GM21447 (cell line): ENCODE results near the gene PRKN.

Experiments used
- ATAC-seq: cut with Tn5 transposase; IDR thresholded peaks from one replicate; pipeline ENCODE4 v1.9.1; 2021; ENCODE audit not compliant: unreplicated experiment

The PRKN gene

DNA sequence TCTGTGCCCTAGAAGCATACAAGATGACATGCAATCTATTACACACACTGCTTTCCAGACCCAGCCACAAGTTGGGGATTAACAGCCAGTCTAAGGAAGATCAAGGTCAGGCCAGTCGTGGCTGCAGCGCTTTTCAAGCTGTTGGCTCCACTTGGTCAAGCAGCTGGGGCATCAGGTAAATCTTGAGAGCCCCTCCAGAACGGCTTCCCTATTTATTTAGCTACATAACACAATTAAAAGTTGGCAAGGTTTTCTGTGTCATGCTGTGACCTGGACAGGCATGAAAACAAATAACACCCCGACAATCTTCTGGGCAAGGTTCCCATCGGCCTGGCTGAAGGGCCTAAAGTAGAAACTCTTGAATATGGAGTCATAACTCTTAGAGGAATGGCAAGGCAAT lies 524.3 kb downstream of the PRKN start:
- no peak for ATAC-seq

- no peak for ATAC-seq
Observed at GRCh38 chr6:162200945-162201690, 526.4 kb downstream of the PRKN start.

GRCh38 chr6:162200041-162200440 lies 527.5 kb downstream of the PRKN start:
- no peak for ATAC-seq

DNA sequence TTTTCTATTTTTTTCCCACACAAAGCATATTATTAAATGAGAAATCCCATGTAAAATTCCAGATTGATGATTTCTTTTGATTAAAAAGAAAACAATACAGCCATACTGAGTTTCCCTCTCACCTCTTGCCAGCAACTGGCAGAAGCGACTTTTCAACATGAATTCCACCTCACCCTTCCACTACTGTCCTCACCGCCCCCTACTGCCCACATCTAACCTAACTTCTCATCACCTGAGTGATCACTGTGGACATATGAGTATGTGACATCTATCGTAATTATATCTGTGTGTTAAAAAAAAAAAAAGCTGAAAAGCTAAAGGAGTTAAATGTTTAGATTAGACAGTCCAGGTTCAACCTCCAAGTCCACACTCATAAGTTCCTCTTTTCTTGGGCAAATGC lies 528.6 kb downstream of the PRKN start:
- ATAC-seq = no peak

DNA sequence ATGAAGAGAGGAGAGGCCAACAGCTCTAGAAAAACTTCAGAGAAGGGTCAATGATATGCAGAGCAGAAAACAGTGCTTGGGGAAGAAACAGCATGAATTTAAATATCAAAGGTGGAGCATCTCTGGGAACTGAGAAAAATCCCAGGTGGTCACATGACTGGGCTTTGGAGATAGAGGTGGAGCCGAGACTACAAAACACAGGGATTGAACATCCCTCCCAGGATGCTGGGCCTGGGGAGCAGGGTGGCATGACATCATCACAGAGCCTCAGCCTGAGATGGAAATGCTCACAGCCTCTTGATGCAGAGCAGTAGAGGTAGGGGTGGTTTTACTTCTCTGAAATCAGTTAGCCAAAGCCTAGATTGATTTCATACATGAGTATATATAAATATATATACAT lies 529.5 kb downstream of the PRKN start:
- ATAC-seq = no peak

- ATAC-seq = no peak
Observed at GRCh38 chr6:162195441-162195840, 532.1 kb downstream of the PRKN start.

- no peak for ATAC-seq
Observed at GRCh38 chr6:162190981-162191380, 536.6 kb downstream of the PRKN start.

DNA sequence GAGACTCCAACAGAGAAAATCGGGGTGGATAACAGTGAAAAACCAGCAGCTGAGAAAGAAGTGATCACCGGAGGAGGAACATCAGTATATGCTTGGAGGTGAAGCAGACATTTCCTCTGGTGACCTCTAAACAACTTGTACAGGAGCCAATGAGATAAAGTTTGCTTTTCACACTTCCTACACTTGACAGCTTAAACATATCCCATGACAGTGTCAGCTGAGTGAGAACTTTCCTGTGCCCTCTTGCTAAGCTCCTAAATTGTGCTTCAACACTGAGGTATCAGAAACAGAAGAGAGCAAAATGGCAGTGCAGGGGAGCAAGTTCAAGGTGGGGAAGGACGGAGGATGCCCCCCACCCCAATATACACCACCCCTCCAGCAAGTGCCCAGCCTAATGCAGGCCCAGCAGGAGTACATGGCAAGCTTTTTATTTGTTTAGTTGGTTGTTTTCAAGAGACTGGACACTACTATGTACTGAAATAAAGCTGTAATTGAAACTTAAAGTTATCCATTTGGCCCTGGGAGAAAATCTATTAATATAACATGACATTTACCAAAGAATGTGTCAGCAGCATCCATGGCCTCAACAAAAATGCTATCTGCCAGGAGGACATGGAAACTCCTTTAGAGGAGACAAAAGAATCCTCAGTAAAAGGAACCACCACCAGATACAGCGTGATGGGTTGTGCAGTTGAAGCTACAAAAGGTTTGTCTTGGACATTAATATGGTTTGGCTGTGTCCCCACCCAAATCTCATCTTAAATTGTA lies 540.2 kb downstream of the PRKN start:
- no peak for ATAC-seq

DNA sequence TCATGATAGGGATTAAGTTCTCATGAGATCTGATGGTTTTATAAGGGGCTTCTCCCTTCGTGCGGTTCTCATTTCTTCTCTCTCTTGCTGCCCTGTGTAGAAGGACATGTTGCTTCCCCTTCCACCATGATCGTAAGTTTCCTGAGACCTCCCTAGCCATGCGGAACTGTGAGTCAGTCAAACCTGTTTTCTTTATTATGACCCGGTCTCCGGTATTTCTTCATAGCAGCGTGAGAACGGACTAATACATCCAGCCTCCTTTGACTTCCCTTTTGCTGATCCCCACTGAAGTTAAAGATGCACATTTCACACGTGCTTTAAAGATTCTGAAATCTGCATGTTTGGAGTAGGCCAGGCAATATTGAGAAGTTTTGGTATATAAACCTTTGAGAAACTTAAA lies 543.1 kb downstream of the PRKN start:
- ATAC-seq = no peak

DNA sequence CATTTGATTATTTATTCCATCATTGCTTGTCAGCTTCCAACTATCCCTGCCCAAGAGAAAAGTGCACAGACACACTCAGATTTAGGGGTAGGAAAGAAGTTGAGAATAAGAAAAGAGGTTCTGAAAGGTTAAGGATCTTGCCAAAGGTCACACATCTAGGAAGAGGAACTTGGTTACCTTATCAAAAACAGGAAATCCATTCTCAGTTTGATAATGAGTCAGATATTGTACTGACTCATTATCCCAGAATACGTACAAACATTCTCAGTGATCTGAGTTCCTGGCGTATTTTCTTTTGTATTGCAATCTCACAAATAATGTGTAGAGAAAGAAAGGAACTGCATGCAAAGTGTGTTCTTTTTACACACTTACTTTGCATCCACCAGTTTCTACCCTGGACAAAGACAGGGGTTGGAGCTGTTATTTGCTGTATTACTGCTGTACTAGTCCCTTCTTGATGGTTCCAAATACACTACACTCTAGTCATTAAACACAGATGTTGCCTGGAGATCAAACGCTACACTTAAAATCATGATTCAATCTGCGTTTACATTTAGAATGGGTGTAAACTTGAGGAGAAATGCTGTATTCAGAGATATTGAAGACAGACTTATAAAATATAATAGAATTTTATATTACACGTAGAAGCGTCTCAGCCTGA lies 545.7 kb downstream of the PRKN start:
- ATAC-seq = no peak

- no peak for ATAC-seq
Observed at GRCh38 chr6:162181111-162181510, 546.5 kb downstream of the PRKN start.

- no peak for ATAC-seq
Observed at GRCh38 chr6:162179196-162179951, 548.2 kb downstream of the PRKN start.

DNA sequence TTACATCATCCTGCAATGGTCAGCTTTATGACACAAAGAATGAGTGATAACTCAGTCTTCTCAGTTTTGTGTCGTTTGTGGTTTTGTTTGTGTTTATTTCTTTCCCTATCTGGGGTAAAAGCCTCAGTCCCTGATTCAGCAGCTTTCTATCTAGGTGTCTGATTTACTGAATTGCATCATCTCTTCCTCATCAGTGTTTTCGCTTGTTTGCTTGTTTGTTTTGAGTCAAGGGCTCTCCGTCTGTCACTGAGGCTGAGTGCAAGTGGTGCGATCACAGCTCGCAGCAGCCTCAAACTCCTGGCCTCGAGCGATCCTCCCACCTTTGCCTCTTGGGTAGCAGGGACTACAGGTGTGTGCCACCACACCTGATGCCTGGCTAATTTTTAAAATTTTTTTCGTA lies 548.9 kb downstream of the PRKN start:
- ATAC-seq = no peak

DNA sequence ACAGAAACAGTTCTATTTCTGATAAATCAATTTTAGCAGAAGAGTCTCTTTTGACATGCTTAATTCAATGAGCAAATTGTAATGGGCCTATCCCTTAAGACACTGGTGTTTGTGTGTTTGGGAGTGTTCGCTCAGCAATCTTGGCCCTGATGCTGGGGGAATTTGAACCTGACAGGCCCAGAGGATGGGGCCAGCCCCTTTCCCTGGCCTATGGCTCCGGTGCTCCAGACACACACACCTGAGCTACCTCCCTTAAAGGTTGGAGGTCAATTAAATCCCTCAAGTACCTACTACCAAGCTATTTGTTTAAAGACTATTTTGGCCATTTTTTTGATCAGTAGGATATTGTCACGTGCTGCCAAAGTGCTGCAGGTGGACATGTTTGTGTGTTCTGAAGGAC lies 549.3 kb downstream of the PRKN start:
- no peak for ATAC-seq

DNA sequence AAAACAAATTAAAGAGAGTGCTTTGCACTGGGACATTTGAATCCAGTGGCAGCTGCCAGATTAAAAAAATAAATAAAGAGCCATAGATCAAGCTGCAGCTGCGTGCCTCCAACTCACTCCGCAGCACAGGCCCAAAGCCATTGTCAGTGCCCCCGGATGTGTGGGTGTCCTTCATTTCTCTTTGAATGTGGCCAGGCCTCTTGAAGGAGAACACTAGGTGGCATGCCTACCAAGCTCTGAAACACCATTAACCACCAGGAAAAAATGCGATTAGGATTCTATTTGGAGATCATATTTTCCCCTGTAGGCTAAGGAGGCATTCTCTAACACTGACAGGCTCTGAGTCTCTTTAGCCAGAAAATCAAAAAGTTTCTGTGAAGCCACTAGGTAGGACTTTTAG lies 549.8 kb downstream of the PRKN start:
- ATAC-seq = no peak

- no peak for ATAC-seq
Observed at GRCh38 chr6:162173466-162173865, 554.1 kb downstream of the PRKN start.

DNA sequence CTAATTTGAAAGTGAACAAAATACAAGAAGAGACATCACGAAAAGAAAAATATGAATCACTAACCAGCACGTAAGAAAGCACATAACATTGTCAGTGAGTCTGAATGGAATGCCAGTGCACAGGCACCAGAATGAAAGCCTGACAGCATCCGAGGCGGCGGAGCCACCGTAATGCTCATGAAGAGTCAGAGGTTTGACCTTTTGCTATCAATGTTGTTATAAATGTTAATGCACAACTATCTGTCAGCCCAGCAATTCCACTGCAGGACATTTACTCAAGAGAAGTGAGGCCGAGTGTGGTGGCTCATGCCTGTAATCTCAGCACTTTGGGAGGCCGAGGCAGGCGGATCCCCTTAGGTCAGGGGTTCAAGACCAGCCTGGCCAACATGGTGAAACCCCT lies 562.1 kb downstream of the PRKN start:
- ATAC-seq = no peak

DNA sequence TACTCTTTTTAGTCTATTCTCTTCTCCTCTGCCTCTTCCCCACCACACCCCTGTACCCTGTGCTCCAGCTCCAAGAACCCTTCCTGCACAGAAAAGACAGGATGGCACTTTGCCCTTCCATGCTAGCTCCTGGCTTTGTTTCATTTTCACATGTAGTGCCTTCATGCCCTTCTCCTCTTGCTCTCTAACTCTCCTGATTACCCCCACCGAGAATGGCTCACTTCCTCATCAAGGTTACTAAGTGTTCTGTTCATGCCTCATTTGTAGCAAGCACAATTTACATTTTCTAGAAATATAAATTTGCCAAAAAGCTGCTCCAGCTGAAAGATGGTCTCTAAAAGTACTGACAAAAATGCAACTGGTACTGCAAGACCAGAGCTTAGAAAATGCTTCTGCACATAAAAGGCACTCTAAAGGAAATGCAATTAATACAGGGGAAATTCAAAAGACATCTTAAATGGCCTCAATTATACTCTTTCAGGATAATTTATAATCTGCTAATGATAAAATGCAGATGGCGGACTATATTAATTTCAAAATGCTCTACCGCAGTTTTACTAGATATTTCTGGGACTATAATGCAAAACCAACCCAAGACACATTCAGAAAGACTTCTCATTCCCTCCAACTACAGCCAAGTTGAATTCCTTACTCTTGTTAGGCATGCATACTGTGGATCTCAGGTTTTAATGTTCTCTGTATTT lies 570.2 kb downstream of the PRKN start:
- ATAC-seq = no peak

DNA sequence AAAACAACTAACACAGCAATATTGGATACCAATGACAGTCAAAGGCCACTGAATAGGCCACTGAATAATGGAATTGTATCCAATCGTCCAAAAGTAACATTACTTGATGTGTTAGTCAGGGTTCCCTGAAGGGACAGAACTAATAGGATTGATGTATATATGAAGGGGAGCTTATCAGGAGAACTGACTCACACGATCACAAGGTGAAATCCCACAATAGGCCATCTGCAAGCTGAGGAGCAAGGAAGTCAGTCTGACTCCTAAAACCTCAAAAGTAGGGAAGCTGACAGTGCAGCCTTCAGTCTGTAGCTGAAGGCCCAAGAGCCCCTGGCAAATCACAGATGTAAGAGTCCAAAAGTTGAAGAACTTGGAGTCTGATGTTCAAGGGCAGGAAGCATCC lies 571.4 kb downstream of the PRKN start:
- no peak for ATAC-seq

DNA sequence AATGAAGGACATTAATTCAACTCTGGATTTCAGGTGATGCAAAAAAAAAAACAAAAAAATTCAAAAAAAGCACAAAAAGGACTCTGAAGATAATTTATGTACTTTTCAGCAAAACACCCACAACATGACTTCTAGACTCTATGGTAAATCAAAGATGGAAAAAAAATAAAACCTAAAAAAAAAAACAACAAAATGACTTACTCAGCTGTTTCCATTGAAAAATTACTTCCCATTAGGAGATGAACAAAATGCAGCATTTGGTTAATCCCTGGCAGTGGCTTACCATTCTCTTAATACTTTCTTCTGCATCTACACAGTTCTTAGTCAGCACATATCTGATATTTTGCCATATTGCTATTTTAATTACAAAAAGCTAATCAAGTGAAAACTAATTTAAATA lies 572.6 kb downstream of the PRKN start:
- ATAC-seq = no peak

DNA sequence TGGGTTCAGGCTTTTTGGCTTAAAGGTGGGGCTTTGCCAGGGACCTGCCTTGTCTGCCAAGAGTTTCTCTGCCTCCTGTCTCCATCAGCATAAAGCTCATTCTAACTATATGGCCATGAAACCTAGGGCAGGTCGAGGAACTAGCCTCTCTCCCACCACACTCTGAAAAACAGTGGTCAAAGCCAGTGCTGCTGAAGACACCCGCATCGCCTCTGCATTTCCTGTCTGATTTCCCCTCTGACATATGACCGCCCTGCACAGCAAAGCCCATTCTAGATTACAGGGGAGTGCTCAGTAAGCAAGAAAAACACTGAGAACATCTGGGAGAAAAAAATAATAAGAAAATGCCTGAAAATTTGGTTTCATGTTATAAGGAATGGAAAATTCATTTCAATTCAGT lies 573.6 kb downstream of the PRKN start:
- no peak for ATAC-seq
